GM15510 (cell line): Measurements from ENCODE around the gene MAP1LC3A.

ENCODE experiments used
- POLR2A ChIP-seq: IDR thresholded peaks from 3 replicates; pipeline ENCODE4 v1.6.1; 2011; ENCODE audit warnings: borderline replicate concordance; ENCODE audit not compliant: insufficient read length; ENCODE audit errors: extremely low read depth

The MAP1LC3A gene

DNA sequence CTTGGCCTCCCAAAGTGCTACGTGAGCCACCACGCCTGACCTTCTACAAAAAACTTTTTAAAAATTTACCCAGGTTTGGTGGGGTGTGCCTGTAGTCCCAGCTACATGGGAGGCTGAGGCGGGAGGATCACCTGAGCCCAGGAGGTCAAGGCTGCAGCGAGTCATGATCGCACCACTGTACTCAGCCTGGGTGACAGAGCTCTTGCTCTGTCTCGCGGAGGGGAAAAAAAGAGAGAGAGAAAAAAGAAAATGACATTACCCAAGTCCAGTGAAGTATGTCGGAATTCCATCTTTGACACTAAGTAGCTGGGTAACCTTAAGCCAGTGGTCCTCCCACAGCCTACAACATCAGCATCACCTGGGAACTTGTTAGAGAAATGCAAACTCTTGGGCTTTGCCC, 18.8 kb upstream of the MAP1LC3A start:
- TF ChIP-seq POLR2A = no peak

DNA sequence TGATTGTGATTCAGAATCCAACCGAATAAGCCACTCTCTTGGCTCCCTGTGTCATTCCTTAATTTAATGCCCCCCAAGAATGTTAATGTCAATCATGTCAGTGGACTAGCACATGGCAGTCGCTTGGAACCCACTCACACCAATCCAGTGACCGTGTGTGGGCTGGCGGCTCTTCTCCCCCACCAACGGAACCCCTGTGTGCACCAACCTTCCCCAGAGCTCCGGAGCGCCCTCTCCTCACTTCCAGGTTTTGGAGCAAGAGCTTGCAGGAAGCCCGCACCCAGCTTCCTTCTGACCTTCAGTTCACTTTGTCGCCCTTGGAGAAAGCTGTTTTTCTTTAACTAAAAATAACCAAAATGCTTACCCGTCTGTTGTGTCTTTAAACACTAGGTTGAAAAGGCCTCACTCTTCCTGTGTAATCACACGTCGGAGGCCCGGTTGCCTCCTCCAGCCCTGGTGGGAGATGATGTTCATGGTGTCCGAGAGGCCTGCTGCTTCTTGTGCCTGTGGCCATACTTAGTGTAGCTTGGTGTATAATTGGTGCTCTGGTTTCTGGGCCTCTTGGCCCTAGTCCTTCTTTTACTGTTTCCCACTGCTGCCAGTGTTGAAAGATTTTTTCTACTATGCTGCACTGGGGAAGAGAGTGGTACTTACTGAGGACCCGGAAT, 17.8 kb upstream of the MAP1LC3A start:
- TF ChIP-seq POLR2A = no peak

DNA sequence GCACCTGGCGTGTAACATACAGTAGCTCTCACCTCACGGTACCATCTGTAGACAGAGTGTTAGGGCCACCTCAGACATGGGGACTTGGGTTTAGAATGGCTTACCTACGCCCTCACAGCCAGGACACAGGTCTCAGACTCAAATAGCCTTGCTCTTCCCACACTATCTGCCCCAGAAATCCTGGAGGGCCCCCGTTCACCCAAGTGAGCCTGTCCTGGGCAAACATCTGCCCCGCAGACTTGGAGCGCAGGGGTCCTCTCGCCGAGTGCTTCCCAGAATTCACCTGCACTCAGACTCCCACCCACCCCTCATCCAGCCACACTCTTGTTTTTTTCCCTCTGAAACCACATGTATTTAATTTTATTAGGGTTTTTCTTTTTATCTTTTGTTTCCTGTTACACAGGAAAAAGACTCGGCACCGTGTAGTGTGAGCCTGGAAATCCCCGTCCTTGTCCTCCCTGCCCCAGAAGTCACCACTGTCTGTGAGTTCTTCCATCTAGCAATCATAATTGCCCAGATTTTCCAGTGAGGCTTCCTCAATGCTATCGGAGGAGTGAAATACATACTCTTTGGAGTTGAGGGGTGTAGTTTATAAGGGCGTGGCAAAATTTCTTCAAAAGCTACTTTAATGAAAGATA, 17.1 kb upstream of the MAP1LC3A start:
- TF ChIP-seq POLR2A = no peak

DNA sequence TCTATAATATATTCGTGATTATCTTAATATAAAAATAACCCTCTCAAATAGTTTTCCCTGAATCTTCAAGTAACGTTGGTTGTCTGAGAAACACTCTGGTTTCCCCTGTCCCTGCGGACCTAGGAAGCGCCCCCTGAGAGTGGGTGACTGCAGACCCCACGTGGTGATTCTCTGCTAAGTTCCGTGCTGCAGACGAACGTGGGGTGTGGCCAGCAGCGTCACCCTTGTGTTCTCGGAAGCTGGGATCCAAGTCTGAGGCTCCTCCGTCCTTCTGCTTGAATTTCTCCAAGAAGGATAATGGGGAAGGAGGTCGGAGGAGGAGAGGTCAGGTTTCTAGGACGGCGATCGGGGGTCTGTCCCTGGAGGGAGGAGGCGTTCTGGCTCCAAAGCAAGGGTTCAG, 16.6 kb upstream of the MAP1LC3A start:
- no peak for TF ChIP-seq POLR2A

DNA sequence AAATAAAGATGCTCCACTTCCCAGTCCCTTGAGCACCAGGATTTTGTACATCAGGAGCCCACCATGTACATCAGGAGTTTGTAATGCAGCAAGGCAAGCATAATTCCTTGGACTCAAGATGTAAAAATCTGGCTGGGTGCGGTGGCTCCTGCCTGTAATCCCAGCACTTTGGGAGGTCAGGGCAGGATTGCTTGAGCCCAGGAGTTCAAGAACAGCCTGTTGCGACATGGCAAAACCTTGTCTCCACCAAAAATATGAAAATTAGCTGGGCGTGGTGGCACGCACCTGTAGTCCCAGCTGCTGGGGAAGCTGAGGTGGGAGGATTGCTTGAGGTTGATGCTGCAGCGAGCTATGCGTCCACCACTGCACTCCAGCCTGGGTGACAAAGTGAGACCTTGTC, 16.1 kb upstream of the MAP1LC3A start:
- no peak for TF ChIP-seq POLR2A

DNA sequence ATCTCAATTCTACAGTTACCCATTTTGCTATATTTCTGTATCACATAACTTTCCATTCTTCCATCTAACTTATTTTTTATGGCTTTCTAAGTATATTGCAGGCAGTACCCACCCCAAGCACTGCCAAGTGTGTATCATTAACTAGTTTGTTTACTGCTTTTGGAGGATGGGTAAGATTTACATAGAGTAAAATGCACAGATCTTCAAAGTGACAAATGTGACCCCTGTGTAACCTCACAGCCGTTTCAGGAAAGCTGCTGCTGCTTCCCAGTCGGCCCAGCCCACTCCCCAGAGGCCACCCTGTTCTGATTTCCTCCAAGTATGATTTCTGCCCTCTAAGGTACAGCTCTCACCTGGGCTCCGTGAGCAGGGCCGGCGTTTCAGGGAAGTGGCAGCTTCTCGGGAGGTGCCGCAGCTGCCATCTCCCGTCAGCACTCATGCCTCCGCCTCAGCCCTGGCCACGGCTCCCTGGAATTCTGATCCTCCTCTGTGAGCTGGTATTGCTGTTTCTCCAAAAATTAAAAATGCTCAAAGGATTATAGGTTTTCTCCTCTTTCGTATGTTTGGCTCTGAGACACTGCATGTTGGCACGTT, 15.0 kb upstream of the MAP1LC3A start:
- no peak for TF ChIP-seq POLR2A

DNA sequence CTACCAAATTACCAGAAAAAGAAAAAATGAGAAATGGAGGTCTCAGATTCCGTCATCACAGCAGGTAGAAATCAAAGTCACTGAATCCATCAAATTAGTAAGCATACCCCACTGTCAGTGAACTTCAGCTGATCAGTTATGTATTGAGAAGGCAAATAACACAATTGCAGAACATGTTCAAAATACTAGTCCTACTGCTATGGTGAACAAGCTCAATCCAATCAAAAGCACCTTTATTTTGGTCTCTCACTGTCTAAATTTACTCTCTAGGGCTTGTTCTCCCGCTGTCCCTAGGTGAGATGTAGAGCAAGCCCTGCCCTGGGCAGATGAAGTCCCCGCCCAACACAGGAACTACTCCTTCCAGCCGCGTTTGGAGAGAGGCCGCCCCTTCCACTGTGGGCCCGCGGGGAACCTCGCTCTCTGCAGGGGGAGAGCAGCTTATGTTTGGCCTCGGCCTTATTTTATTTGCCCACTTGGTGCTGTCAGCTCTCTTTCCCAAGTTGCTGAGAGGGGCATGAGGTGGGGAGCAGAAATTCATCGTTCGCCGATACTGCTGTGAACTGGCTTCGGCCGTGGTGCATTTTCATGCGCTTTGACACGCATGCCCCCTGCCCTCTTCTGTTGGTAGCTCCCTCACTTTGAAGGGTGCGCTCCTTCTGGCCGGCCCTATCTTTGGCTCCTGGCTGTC, 14.3 kb upstream of the MAP1LC3A start:
- TF ChIP-seq POLR2A = no peak

DNA sequence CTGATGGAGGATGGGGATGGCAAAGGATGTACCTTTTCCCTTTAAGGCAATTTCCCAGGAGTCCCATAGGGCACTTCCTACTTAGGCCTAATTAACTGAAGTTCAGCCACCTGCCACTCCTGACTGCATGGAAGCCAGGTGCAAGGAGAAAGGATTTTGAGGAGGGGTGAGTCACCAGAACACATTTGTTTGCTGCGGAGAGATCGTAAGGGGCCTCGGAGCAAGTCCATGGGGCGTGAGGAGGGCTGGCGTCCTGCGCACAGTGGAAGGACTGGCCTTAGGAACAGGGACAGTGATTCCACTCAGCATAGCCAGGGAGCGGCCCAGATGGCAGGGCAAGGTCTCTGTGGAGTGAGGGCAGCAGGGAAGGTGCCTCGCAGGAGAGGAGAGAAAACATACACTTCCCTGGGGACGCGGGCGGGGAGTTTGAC, 11.8 kb upstream of the MAP1LC3A start:
- no peak for TF ChIP-seq POLR2A

DNA sequence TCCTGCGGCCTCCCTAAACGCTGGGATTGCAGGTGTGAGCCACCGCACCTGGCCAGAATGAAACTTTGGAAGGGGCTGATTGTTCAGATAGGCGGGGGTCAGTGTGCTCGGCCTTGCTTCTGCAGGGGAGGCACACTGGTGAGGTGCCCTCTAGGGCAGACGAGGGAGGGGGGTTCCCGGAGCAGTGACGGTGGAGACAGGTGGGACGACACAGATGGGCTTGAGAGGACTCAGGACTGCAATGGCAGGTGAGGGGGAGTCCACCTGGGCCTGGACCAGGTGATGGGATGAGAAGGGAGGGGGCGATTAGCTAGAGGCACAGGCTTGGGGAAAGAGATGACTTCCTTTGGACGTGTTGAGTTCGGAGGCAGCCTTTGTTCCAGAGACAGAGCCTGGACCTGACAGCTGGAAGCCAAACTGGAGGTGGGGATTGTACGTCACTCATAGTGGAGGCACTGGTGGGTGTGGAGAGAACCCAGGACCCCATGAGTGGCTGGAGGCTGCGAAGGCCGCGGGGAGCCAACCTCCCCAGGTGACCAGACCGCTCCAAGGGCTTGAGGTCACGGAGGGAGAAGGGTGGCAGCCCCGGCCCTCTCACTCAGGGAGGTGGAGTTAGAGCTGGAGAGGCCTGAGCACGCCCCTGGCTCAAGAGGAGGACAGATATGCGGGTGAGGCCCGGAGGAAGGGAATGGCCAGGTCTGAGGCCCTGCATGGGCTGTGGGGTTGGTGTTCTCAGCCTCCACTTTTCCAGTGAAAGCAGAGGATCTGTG, 10.5 kb upstream of the MAP1LC3A start:
- no peak for TF ChIP-seq POLR2A

DNA sequence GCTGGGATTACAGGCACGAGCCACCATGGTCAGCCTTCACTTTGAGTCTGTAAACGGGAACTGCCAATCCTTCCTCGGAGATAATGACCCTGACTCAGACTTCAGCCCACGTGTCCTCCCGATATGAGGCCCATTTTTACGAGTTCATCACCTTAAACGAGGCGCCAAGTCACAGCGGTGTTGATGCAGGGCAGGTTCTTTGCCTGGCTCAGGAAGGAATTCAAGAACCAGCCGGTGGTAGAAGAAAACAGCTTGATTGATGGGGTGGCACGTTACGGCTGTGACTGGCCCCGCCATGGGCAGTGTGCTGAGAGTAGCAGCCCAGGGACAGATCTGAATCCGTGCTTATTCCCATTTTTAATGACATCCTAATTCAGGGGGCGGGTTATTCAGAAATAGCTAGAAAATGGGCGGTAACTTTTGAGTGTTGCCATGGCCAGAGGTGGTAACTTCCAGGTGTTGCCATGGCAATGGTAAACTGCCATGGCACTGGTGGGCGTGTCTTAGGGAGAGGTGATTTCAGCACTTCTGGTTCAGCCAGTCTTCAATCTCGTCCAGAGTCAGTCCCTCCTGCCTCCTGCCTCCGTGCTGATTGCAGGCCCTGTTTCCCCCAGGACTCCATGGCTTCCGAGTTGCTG, 9.1 kb upstream of the MAP1LC3A start:
- no peak for TF ChIP-seq POLR2A

DNA sequence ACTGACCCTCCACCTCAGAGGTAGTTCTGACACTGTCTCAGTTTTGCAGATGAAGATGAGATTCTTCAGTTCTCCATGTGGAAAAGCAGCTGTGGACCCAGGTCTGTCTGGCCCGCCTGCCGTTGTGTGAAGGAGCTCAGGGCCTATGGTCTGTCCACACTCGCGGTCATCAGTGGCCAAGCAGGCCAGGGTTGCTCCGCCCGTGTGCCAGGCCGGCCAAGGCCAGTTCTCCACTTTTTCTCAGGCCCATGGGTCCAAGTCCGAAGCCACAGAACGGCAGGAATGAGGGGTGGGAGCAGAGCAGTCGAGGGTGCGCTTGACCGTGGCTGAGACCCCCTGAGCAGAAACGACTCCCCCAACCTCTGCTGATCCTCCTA, 8.6 kb upstream of the MAP1LC3A start:
- no peak for TF ChIP-seq POLR2A

DNA sequence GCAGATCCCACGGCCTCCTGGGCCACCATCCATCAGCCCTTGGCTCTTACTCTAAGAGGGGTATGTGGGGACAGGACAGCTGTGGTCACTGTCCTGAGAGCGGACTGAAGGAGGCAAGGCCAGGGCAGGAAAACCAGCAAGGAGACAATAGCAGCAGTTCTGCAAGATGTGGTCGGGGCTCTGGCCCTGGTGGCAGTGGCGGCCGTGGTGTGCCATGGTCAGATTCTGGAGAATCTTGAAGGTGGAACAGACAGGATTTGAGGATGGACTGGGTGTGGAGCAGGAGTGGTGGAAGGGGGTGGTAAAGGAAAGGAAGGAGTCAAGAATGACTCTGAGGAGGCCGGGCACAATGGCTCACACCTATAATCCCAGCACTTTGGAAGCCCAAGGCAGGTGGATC, 5.9 kb upstream of the MAP1LC3A start:
- TF ChIP-seq POLR2A = no peak

DNA sequence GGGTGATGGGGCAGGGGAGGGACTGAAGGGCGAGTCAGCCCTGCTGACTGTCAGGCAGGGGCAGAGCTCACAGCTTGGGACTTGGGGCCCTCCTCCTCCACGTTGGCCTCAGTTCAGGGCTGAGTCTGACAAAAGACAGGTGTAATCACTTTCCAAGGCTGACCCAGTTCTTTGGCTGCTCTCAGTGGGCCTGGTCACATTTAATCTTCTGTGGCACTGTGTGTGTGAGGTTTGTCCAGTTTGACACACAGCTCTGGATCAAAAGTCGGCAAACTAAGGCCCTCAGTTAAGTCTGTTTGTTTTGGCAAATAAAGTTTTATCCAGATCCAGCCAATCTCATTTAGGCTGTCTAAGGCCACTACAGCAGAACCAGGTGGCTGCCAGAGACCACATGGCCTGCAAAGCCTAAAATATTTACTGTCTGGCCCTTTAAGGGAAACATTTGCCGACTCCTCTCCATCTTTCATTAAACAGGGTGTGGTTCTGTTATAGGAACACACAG, 5.1 kb upstream of the MAP1LC3A start:
- no peak for TF ChIP-seq POLR2A

DNA sequence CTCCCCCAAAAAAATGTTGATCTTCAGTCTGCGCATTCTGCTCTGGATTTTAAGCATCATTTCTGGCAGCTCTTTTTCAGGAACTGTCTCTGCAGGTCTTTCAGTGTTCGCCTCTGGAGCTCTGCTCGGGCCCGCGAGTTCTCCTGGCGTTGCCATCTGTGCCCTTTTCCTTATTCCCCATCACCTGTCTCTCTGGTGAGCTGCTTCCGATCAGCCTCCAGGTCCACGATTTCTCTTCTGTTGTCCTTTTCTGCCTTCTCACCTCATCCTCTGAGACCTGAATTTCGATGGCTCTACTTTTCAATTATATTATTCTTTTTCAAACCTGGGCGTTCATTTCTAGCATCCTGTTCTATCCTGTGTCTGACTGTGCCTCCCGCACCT, 590 bp upstream of the MAP1LC3A start:
- no peak for TF ChIP-seq POLR2A

DNA sequence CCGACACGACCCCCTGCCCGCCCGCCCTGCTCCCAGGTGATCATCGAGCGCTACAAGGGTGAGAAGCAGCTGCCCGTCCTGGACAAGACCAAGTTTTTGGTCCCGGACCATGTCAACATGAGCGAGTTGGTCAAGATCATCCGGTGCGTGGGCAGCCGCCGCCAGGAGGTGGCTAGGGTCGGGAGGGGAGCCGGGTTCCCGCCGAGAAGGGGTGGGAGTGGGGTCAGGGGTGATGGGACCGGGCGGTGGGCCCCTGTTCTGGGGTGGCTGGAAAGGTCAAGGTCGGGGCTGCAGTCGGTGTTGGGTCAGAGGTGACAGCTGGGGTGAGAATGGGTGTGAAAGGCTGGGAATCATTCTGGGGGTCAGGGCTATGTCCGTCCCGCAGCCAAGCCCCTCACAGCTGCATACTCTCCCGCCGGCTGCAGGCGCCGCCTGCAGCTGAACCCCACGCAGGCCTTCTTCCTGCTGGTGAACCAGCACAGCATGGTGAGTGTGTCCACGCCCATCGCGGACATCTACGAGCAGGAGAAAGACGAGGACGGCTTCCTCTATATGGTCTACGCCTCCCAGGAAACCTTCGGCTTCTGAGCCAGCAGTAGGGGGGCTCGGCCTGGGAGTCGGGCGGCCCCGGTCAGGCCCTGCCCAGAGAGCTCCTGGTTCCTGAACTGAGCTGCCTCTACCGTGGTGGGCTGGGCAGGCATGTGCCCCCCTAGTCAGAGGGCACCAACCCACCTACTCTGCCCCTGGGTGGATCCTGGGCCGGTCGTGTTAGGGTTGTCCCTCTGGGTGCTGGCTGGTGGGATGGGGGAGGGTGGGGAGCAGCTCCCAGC, 1.0 kb downstream of the MAP1LC3A start:
- TF ChIP-seq POLR2A = no peak
